H7 (cell line): ENCODE data around the gene RDH14. TPM values are rescaled to one million over a fixed set of nuclear protein-coding genes. Genes with fewer than 3 reads are reported as not detected.
A peak's percentile ranks its signal among the peaks of the same experiment; 100 is the strongest.

ENCODE experiments used
- DNase-seq: peaks from one replicate; pipeline ENCODE4 v3.0.0; 2012
- H3K27me3 ChIP-seq: 2 replicates; pipeline ENCODE4 v1.6.0; 2011; ENCODE audit warnings: mild to moderate bottlenecking, low read length; ENCODE audit not compliant: control insufficient read depth, insufficient read depth
- H3K36me3 ChIP-seq: replicated peaks from 2 replicates; pipeline ENCODE4 v1.5.1; 2011; ENCODE audit warnings: low read length; ENCODE audit not compliant: control insufficient read depth, insufficient read depth
- H3K4me3 ChIP-seq: 2 replicates; pipeline ENCODE4 v1.5.1; 2011; ENCODE audit warnings: low read depth, mild to moderate bottlenecking, control low read depth, low read length, moderate library complexity; ENCODE audit not compliant: insufficient read depth
- total RNA-seq: library from RNA; depleted of rRNA; stranded (reverse); fragments of >200 nt; shearing (Covaris generic); gene quantifications from 2 replicates; pipeline ENCODE4 v1.2.3, GENCODE V29; 2014; rRNA removed

The RDH14 gene
- total RNA-seq, 1 experiment from 2014 or later = 29.7 TPM

DNA sequence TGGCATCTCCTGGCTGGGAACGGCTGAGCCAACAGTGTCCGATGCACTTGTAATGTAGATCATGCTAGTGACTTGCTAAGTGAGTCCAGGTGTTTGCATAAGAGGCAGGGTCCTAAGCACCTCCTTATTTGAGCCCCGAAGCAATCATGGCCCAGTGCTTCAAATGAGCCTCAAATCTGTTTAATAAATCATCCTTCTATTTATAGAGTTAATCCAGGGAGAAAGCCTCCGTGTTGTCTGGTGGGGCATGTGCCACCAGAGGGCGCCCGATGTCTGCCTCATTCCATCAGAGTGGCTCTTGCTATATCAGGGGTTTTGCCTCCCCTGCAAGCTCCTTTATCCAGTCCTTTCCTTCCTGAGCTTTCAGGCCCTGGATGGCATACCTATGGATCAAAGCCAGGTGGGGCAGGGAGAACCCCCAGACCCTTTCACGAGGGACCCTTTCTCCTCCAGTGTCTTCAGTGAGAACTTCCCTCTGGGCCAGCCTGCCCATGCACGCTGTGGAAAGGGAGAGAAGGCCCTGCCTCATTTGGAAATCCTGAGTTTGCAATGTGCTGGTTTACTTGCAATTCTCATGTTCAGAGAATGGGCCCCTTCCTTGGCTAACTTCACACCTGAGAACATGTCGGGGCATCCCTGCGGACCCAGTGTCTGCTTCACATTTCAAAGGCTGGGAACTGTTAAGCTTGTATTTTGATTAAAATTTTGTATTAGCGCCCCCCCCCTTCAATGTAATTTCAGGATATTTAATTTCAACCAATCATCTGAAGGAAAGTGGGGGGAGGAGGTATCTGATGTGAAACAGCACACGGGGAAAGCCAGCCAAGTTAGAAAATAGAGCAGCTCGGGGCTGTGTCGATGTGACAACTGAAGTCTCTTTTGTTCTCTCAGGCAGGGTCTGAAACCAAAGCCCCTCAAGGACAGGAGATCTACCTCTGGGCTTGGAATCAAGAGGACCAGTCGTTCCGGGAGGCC, 39.7 kb downstream of the RDH14 start:
- no peaks in the 10 kb centered on the region for H3K27me3 ChIP-seq
- H3K4me3 ChIP-seq = no peak overlapping the region
- no peaks in the 10 kb centered on the region for H3K36me3 ChIP-seq
- DNase-seq = peak; percentile 66

DNA sequence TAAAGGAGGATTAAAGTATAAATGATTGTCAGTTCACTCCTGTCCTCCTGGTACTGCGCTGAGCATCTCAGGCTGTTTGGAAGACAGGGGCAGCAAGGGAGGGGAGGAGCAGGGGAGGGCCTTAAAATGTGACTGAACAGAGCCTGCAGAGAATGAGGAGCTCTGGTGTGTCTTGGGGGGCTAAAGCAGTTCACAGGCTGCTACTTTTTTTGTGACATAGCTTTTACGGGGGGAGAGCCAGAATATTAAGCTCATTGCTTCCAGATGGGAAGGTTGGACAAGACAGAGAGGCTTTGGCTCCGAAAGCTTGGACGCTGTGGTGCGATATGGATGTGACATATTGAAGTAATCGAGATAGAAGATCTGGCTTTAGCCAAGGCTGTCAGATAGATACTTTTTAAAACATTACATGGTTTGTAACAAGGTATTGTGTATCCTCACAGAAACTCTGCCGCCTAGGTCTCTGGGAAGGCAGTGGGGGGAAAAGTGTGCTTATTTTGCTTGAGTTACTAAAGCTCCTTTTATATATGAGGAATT, 40.5 kb downstream of the RDH14 start:
- Histone ChIP-seq H3K36me3 (no peaks in the 10 kb centered on the region), H3K27me3 (no peaks in the 10 kb centered on the region), H3K4me3 (no peak overlapping the region)
- no peak for DNase-seq

DNA sequence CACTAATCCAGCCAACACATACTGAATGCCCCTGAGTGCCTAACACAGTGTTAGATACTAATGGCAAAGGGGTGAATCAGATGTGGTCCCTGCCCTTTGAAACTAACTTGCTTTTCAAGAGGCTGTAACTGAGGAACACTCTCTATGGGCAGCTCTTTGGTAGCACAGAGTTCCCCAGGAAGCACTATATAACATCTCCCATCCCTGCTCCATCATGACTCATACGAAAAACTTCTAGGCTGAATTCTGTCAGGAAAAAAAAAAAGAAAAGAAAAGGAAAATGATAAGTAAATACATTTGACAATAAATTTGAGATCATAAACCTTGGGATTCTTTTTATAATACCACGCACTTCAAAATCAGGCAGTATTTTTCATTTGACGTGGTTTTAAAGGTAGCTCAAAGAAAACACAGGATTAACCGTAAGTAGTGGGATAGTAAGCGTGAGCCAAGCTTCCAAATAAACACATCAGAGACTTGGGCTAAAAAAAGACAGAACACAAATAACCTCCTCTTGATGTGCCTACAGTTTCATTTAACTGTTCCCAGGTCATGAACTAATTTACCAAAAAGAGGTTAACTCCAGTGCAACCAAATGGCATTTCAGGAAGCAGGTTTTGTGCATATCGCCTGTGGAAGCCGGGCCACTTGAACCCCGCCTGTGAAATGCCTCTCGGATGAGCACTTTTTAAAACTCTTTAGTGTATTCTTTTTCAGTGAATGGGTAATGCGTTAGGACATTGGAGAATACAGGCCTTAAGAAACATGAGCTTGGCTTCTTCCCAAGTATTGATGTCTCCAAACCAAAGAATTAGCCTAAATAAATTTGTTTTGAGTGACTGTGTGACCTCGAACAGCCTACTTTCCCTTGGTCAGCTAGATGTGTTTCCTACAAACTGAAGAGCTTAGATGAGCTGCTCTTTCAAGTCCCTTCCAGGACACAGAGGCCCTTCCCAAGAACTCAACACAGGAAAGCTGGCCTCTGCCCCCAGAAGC, 42.0 kb downstream of the RDH14 start:
- no peaks in the 10 kb centered on the region for H3K27me3 ChIP-seq
- H3K36me3 ChIP-seq = no peaks in the 10 kb centered on the region
- DNase-seq = no peak

DNA sequence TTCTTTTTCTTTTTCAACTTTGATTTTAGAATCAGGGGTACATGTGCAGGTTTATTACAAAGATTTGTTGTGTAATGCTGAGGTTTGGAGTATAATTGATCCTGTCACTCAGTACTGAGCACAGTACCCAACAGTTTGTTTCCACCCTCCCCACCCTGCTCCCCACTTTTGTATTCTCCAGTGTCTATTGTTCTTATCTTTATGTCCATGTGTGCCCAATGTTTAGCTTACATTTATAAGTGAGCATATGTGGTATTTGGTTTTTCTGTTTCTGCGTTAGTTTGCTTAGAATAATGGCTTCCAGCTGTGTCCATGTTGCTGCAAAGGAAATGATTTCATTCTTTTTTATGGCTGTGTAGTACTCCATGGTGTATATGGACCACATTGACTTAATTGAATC, 43.1 kb downstream of the RDH14 start:
- Histone ChIP-seq H3K4me3 (no peak overlapping the region), H3K27me3 (no peaks in the 10 kb centered on the region), H3K36me3 (no peaks in the 10 kb centered on the region)
- no peak for DNase-seq

More for the DNA sequence above, 42.0 kb downstream of the RDH14 start:
- H3K4me3 ChIP-seq = no peak overlapping the region

DNA sequence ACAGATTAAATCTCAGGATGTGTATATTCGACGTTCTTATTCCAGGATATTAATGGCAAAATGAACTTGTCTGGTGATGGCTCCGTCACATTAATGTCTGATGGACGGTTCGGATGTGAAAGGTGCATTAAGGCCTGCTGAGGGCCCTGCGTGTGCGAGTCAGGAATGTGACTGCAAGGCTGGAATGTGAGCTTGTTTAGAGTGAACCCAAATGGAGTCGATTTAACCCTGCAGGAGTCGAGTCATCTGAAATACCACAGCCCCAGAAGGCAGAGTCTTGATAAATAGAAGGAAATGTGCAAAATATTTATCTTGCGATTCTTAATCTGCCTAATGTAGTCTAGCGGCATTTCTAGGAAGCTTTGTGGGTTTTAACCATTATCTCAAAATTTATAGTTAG, 44.3 kb downstream of the RDH14 start:
- DNase-seq = peak; percentile 15

DNA sequence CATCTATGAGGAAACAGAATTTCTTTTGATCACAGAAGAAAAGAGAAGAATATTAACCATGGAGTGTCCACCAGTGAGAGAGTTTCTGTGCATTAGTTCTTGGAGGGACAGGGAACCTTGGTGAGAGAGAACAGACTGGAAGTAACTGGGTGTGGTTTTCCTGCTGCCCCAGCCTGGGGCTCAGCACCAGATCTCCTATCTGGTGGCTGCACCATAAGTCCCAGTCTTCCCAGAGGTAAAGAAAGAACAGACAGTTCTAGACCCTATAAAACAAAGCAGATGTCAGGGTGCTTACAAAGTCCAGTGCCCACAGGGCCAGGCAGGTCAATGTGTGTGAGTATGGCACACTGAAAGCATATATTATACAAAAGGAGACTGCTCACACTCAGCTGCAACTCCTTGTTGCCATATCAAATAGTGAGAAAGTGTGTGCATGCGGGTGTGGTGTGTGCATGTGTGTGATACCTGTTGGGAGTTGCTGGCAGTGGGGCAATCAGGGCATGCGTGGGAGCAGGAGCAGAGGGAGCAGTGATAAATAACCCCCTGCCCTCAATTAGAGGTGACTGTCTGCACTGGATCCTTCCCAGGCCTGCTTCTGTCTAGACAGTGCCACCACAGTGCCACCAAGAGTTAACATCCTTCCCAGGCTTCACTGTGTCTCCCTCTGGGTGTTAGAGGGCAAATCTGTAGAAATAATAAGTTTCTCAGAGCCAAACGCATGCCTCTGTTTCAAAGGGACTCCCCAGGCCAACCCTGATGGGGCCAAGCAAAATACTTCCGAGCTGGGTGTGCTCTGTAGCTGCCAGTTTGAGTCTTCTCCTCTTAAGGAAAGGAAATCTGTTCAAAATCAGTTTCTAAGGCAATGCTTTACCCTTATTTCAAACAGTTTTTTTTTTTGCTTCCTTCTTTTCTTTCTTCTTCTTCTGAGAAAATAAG, 45.7 kb downstream of the RDH14 start:
- no peaks in the 10 kb centered on the region for H3K36me3 ChIP-seq
- no peak for DNase-seq
- no peaks in the 10 kb centered on the region for H3K27me3 ChIP-seq
- H3K4me3 ChIP-seq = no peak overlapping the region

More for the DNA sequence above, 44.3 kb downstream of the RDH14 start:
- no peak overlapping the region for H3K4me3 ChIP-seq
- H3K36me3 ChIP-seq = no peaks in the 10 kb centered on the region
- H3K27me3 ChIP-seq = no peaks in the 10 kb centered on the region

DNA sequence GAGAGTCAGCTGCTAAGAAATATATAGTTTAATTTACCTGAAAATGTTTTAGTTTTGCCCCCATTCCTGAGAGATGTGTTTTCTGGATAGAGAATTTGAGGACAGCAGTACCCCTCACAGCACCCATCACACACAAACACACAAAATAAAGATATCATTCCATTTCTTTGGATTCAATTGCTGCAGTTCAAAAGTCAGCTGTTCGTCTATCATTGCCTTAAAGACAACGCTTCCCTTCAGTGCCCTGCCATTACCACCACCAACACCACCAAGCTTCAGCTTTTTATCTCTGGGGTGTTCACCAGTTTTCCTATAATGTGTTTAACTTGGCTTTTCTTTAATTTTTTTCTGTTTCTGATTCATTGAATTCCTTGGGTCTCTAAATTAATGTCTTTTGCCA, 49.7 kb downstream of the RDH14 start:
- DNase-seq = no peak
- Histone ChIP-seq H3K4me3 (no peak overlapping the region), H3K36me3 (no peaks in the 10 kb centered on the region), H3K27me3 (no peaks in the 10 kb centered on the region)

DNA sequence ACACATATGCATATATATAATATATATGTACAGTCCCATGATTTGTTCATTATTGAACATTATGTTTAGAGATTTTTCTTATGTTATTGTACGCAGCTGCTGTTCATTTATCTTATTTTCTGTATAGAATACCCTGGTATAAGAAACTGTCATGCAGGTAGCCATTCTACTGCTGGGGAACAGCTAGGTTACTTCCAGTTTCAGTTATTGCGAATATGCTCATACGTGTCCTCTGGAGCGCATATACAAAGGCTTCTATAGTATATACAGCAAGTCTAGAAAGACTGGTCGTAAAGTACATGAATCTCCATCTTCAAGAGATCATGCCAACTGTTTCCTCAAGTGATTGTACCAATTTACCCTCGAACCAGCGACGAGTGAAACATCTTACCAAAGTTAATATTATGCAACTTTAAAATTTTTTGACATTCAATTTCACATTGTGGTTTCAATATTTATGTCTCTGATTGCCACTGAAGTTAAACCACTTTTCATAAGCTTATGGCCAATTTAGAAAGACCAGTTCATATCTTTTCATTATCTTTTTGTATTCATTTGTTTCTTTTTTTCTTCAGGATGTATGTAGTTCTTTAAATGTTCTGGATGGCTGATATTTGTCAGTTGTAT, 53.5 kb downstream of the RDH14 start:
- Histone ChIP-seq H3K36me3 (no peaks in the 10 kb centered on the region), H3K4me3 (no peak overlapping the region), H3K27me3 (no peaks in the 10 kb centered on the region)
- DNase-seq = no peak

DNA sequence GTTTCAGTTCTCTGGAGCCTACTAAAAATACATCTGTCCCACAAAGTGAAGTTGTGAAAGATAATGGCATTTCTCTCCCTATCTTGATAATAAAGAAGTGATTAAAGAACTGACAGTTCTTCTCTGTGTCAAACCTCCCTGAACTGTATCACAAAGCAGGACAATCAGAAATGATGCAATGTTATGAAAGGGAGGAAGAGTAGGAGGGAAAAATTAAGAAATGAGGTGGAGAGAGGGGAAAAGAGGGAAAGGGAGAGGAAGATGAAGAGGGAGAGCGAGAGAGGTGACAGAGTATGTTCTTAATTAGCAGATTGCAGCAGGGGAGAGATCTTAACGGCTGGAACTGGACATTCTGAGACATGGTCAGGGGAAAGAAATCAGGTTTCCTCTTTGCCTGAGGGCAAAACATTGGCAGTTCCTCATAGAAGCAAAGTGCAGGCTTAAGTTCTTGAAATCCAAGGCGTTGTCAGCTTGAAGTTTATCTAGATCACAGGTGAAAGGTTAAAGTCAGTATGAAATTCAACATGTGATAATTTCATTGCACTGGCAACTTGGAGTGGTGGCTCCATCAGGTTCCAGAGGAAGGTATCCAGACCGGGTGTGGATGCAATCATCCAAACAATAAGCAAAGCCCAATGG, 54.6 kb downstream of the RDH14 start:
- DNase-seq = no peak

More for the DNA sequence above, 54.6 kb downstream of the RDH14 start:
- Histone ChIP-seq H3K4me3 (no peak overlapping the region), H3K36me3 (no peaks in the 10 kb centered on the region), H3K27me3 (no peaks in the 10 kb centered on the region)

Other genes starting within 250 kb of the RDH14 start
- gene NT5C1B, start 28.9 kb upstream of the RDH14 start, total RNA-seq = not detected in 2 replicates